Muscle of leg (tissue), 11 donors: Measurements from ENCODE around the gene ZNF407. TPM values are rescaled to one million over a fixed set of nuclear protein-coding genes. Genes with fewer than 3 reads are reported as not detected.

Experiments
- DNase-seq: peaks from one replicate; pipeline ENCODE4 v3.0.0; 2013
- H3K27ac ChIP-seq: one replicate; pipeline ENCODE4 v1.5.1; 2013; ENCODE audit warnings: mild to moderate bottlenecking, low read length, control low read depth
- H3K27me3 ChIP-seq: one replicate; pipeline ENCODE4 v1.6.1; 2013; ENCODE audit warnings: low read length; ENCODE audit not compliant: control insufficient read depth, insufficient read depth
- H3K36me3 ChIP-seq: one replicate; pipeline ENCODE4 v1.6.1; 2013; ENCODE audit warnings: low read length; ENCODE audit not compliant: control insufficient read depth, insufficient read depth
- H3K4me1 ChIP-seq: one replicate; pipeline ENCODE4 v1.6.1; 2013; ENCODE audit warnings: low read length; ENCODE audit not compliant: control insufficient read depth, insufficient read depth
- H3K4me3 ChIP-seq: one replicate; pipeline ENCODE4 v1.5.1; 2013; ENCODE audit warnings: low read length, control low read depth
- H3K9me3 ChIP-seq: replicated peaks from 2 replicates; pipeline ENCODE4 v1.6.1; 2013; ENCODE audit warnings: low read depth, low read length; ENCODE audit not compliant: control insufficient read depth
- WGBS: methylation state at CpG from one replicate; pipeline ENCODE4 v1.1.5; 2013; ENCODE audit warnings: missing lambda C conversion rate; ENCODE audit not compliant: insufficient coverage; 5-methylcytosine and 5-hydroxymethylcytosine counted together
- polyA plus RNA-seq, 8 donors: library from polyadenylated mRNA; unstranded; fragments of 120-200 nt; gene quantifications; one replicate each; pipeline versions ENCODE4 v1.2.1 to v1.2.3, GENCODE V29; 2013; ENCODE audit warnings: inconsistent platforms in 1 of 8, low replicate concordance in 1 of 8; ENCODE audit not compliant: insufficient read length in 8 of 8, insufficient read depth in 1 of 8
- total RNA-seq: library from RNA; stranded (reverse); fragments of 120-200 nt; gene quantifications from one replicate; pipeline ENCODE4 v1.2.4, GENCODE V29; 2013

ZNF407 gene
- total and polyA plus RNA-seq, 9 donors, result 5.3 to 10.7 (median 6.4) TPM

GRCh38 chr18:75003764-75004690 is 406.4 kb downstream of the ZNF407 start:
- Histone ChIP-seq H3K9me3 (no peaks in the 10 kb centered on the region), H3K4me3 (no peak overlapping the region), H3K27me3 (no peaks in the 10 kb centered on the region), H3K27ac (no peak overlapping the region), H3K36me3 (no peaks in the 10 kb centered on the region), H3K4me1 (no peaks in the 10 kb centered on the region)
- DNase-seq, result no peak
- WGBS, result 90% methylated on average over 19 of the region's 23 CpGs

GRCh38 chr18:75005626-75006025 is 408.0 kb downstream of the ZNF407 start:
- H3K4me3 ChIP-seq, result no peak overlapping the region
- H3K27ac ChIP-seq, result no peak overlapping the region
- no peaks in the 10 kb centered on the region for H3K9me3 ChIP-seq
- peaks cover 3% of the 10 kb centered on the region for H3K4me1 ChIP-seq
- 72% methylated on average over 3 of the region's 8 CpGs for WGBS
- H3K36me3 ChIP-seq, result no peaks in the 10 kb centered on the region
- no peaks in the 10 kb centered on the region for H3K27me3 ChIP-seq
- no peak for DNase-seq

GRCh38 chr18:75008186-75008585 is 410.5 kb downstream of the ZNF407 start:
- Histone ChIP-seq H3K4me1 (peaks cover 3% of the 10 kb centered on the region), H3K27me3 (no peaks in the 10 kb centered on the region), H3K9me3 (no peaks in the 10 kb centered on the region), H3K4me3 (no peak overlapping the region), H3K36me3 (no peaks in the 10 kb centered on the region), H3K27ac (no peak overlapping the region)
- no peak for DNase-seq
- WGBS, result 69% methylated on average over 2 of the region's 5 CpGs

- Histone ChIP-seq H3K27me3 (no peaks in the 10 kb centered on the region), H3K9me3 (no peaks in the 10 kb centered on the region), H3K4me3 (no peak overlapping the region), H3K36me3 (no peaks in the 10 kb centered on the region), H3K27ac (no peak overlapping the region), H3K4me1 (peaks cover 3% of the 10 kb centered on the region)
- WGBS, result no CpG with 5 or more reads among the region's 2 CpGs
- DNase-seq, result no peak
These were observed 411.6 kb downstream of the ZNF407 start for GRCh38 chr18:75009296-75009695.

GRCh38 chr18:75009878-75010277 is 412.2 kb downstream of the ZNF407 start:
- no peaks in the 10 kb centered on the region for H3K36me3 ChIP-seq
- H3K9me3 ChIP-seq, result no peaks in the 10 kb centered on the region
- H3K4me1 ChIP-seq, result peaks cover 3% of the 10 kb centered on the region
- peak overlapping the region; percentile 49 for H3K27ac ChIP-seq
- no peaks in the 10 kb centered on the region for H3K27me3 ChIP-seq
- WGBS, result 100% methylated on average over 1 of the region's 4 CpGs
- DNase-seq, result no peak
- no peak overlapping the region for H3K4me3 ChIP-seq

GRCh38 chr18:75010278-75010677 is 412.6 kb downstream of the ZNF407 start:
- Histone ChIP-seq H3K9me3 (no peaks in the 10 kb centered on the region), H3K4me1 (peaks cover 3% of the 10 kb centered on the region), H3K27ac (peak overlapping the region; percentile 49), H3K36me3 (no peaks in the 10 kb centered on the region), H3K27me3 (no peaks in the 10 kb centered on the region), H3K4me3 (no peak overlapping the region)
- peak; percentile 68 for DNase-seq
- 32% methylated on average over 3 of the region's 3 CpGs for WGBS

GRCh38 chr18:75010689-75011088 is 413.0 kb downstream of the ZNF407 start:
- no peak for DNase-seq
- Histone ChIP-seq H3K9me3 (no peaks in the 10 kb centered on the region), H3K27ac (no peak overlapping the region), H3K4me1 (peaks cover 3% of the 10 kb centered on the region), H3K36me3 (no peaks in the 10 kb centered on the region), H3K4me3 (no peak overlapping the region), H3K27me3 (no peaks in the 10 kb centered on the region)
- no CpG with 5 or more reads among the region's 2 CpGs for WGBS

- DNase-seq, result no peak
- no peaks in the 10 kb centered on the region for H3K9me3 ChIP-seq
- H3K4me3 ChIP-seq, result no peak overlapping the region
- no peak overlapping the region for H3K27ac ChIP-seq
- H3K27me3 ChIP-seq, result no peaks in the 10 kb centered on the region
- H3K36me3 ChIP-seq, result no peaks in the 10 kb centered on the region
- no peaks in the 10 kb centered on the region for H3K4me1 ChIP-seq
- WGBS, result no CpG with 5 or more reads among the region's 7 CpGs
These were observed 418.5 kb downstream of the ZNF407 start for GRCh38 chr18:75016025-75016717.

- no CpG with 5 or more reads among the region's 4 CpGs for WGBS
- no peak overlapping the region for H3K4me3 ChIP-seq
- DNase-seq, result no peak
- no peaks in the 10 kb centered on the region for H3K36me3 ChIP-seq
- no peak overlapping the region for H3K27ac ChIP-seq
- no peaks in the 10 kb centered on the region for H3K4me1 ChIP-seq
- H3K9me3 ChIP-seq, result no peaks in the 10 kb centered on the region
- H3K27me3 ChIP-seq, result no peaks in the 10 kb centered on the region
These were observed 425.8 kb downstream of the ZNF407 start for GRCh38 chr18:75023473-75023872.

GRCh38 chr18:75024871-75025270 is 427.2 kb downstream of the ZNF407 start:
- H3K4me1 ChIP-seq, result no peaks in the 10 kb centered on the region
- no peaks in the 10 kb centered on the region for H3K27me3 ChIP-seq
- DNase-seq, result no peak
- no peak overlapping the region for H3K4me3 ChIP-seq
- H3K36me3 ChIP-seq, result no peaks in the 10 kb centered on the region
- H3K27ac ChIP-seq, result no peak overlapping the region
- no peaks in the 10 kb centered on the region for H3K9me3 ChIP-seq
- WGBS, result 76% methylated on average over 7 of the region's 8 CpGs
